ENCODE results near the gene LSM14A. TPM values are rescaled to one million over a fixed set of nuclear protein-coding genes. Genes with fewer than 3 reads are reported as not detected.

Gene LSM14A
- total RNA-seq, 4 donors from 2014 or later: 51.5 to 110 (median 62.9) TPM

GRCh38 chr19:34218818-34219164, 46.5 kb downstream of the LSM14A start:
- Histone ChIP-seq H3K27me3 (no peaks in the 10 kb centered on the region), H3K4me3 (no peak overlapping the region), H3K9me3 (no peaks in the 10 kb centered on the region), H3K27ac (no peak overlapping the region), H3K4me1 (peaks cover 0 to 16% (median 0%) of the 10 kb centered on the region in 3 donors), H3K36me3 (peaks cover 12 to 94% (median 28%) of the 10 kb centered on the region in 3 donors)
- TF ChIP-seq CTCF (IDR thresholded peaks at IDR 0.05) (no peak), POLR2A (IDR thresholded peaks at IDR 0.05) (no peak)
- no peak for DNase-seq
- 51 to 69% methylated on average over 2 of the region's 2 CpGs for WGBS, 2 donors
- intact Hi-C loops (cut with DNase I): no loop called here

GRCh38 chr19:34220472-34221063, 48.3 kb downstream of the LSM14A start:
- DNase-seq: no peak
- no peaks in the 10 kb centered on the region for H3K27me3 ChIP-seq
- no peak overlapping the region for H3K27ac ChIP-seq
- TF ChIP-seq POLR2A (IDR thresholded peaks at IDR 0.05) (no peak), CTCF (IDR thresholded peaks at IDR 0.05) (peak; percentile 50 to 66 (median 60))
- 68 to 70% methylated on average over 4 of the region's 4 CpGs for WGBS, 2 donors
- intact Hi-C loops (cut with DNase I): no loop called here
- H3K4me1 ChIP-seq: peaks cover 0 to 22% (median 0%) of the 10 kb centered on the region in 3 donors
- H3K9me3 ChIP-seq: no peaks in the 10 kb centered on the region
- no peak overlapping the region for H3K4me3 ChIP-seq
- H3K36me3 ChIP-seq: peaks cover 16 to 94% (median 38%) of the 10 kb centered on the region in 3 donors

GRCh38 chr19:34222386-34222785, 50.1 kb downstream of the LSM14A start:
- intact Hi-C loops (cut with DNase I): no loop called here

GRCh38 chr19:34224996-34225658, 52.8 kb downstream of the LSM14A start:
- H3K27ac ChIP-seq: no peak overlapping the region
- H3K9me3 ChIP-seq: no peaks in the 10 kb centered on the region
- peaks cover 0 to 11% (median 0%) of the 10 kb centered on the region in 3 donors for H3K4me1 ChIP-seq
- peaks cover 23 to 100% (median 51%) of the 10 kb centered on the region in 3 donors for H3K36me3 ChIP-seq
- WGBS, 2 donors: 75 to 97% methylated on average over 2 of the region's 2 CpGs
- no peaks in the 10 kb centered on the region for H3K27me3 ChIP-seq
- no peak overlapping the region for H3K4me3 ChIP-seq
- no peak for DNase-seq
- intact Hi-C loops (cut with DNase I): no loop called here
- TF ChIP-seq POLR2A (IDR thresholded peaks at IDR 0.05) (no peak), CTCF (IDR thresholded peaks at IDR 0.05) (no peak)

More at GRCh38 chr19:34222386-34222785, 50.1 kb downstream of the LSM14A start:
- TF ChIP-seq CTCF (IDR thresholded peaks at IDR 0.05) (no peak), POLR2A (IDR thresholded peaks at IDR 0.05) (no peak)
- H3K27me3 ChIP-seq: no peaks in the 10 kb centered on the region
- DNase-seq: no peak
- peaks cover 19 to 97% (median 38%) of the 10 kb centered on the region in 3 donors for H3K36me3 ChIP-seq
- 54 to 80% methylated on average over 1 of the region's 1 CpG for WGBS, 2 donors
- H3K4me3 ChIP-seq: no peak overlapping the region
- no peaks in the 10 kb centered on the region for H3K9me3 ChIP-seq
- H3K4me1 ChIP-seq: peaks cover 0 to 22% (median 0%) of the 10 kb centered on the region in 3 donors
- H3K27ac ChIP-seq: no peak overlapping the region

- no peak overlapping the region for H3K27ac ChIP-seq
- TF ChIP-seq CTCF (IDR thresholded peaks at IDR 0.05) (no peak), POLR2A (IDR thresholded peaks at IDR 0.05) (no peak)
- H3K4me1 ChIP-seq: peaks cover 0 to 7% (median 0%) of the 10 kb centered on the region in 3 donors
- H3K27me3 ChIP-seq: no peaks in the 10 kb centered on the region
- peaks cover 23 to 100% (median 51%) of the 10 kb centered on the region in 3 donors for H3K36me3 ChIP-seq
- H3K9me3 ChIP-seq: no peaks in the 10 kb centered on the region
- no peak overlapping the region for H3K4me3 ChIP-seq
- no peak for DNase-seq
- intact Hi-C loops (cut with DNase I): no loop called here
These were observed 53.3 kb downstream of the LSM14A start for GRCh38 chr19:34225659-34226015.
